ENCODE data around the gene ZDHHC14.

ZDHHC14 gene

DNA sequence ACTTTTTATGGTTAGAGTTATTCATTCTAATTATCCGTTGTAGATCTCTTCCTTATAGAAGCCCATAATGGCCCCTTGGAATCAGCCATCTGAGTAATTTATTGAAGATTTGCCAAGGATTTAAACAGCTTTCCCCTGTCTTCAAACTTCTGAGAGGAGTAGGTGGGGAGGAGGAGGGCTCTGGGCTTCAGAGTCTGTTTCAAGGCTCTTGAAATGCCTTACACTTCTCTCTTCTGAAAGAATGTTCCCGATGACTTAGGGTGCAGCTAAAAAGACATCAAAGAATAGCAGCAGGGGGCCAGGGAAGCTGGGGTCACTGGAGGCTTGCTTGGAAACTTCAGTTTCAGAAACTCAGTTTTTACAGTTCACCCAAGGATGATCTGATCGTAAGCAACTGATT is 165.3 kb downstream of the ZDHHC14 start:
- ATAC-seq = no peak
- no peak for TF ChIP-seq SNAI2 (CRISPR knock-in tag; IDR thresholded peaks at IDR 0.05)
- TF ChIP-seq ZNF8 (CRISPR knock-in tag; IDR thresholded peaks at IDR 0.05) = no peak
- TF ChIP-seq TCF4 (CRISPR knock-in tag; IDR thresholded peaks at IDR 0.05; ENCODE audit: borderline replicate concordance) = no peak
- TF ChIP-seq, protein P1, sequence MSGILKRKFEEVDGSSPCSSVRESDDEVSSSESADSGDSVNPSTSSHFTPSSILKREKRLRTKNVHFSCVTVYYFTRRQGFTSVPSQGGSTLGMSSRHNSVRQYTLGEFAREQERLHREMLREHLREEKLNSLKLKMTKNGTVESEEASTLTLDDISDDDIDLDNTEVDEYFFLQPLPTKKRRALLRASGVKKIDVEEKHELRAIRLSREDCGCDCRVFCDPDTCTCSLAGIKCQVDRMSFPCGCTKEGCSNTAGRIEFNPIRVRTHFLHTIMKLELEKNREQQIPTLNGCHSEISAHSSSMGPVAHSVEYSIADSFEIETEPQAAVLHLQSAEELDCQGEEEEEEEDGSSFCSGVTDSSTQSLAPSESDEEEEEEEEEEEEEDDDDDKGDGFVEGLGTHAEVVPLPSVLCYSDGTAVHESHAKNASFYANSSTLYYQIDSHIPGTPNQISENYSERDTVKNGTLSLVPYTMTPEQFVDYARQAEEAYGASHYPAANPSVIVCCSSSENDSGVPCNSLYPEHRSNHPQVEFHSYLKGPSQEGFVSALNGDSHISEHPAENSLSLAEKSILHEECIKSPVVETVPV (CRISPR knock-in tag; IDR thresholded peaks at IDR 0.05) = no peak
- TF ChIP-seq ISL1 (CRISPR knock-in tag; IDR thresholded peaks at IDR 0.05) = no peak

DNA sequence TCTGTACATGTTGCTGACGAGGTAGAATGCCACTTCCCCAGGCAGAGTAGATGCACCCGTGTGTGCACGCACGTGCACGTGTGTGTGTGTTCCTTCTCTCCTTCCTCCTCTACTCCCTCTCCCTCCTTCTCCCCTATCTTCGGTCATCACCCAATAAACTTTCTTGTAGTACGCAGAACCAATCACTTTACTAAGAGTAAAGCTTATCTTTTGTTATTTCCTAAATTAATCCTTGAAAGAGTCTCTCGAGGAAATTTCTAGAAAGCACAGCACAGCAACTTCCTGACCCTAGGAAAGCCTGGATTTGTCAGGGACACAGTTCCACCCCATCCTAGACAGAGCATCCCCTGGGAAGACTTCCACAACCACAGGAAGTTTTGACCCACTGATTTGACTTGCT is 166.1 kb downstream of the ZDHHC14 start:
- no peak for ATAC-seq
- TF ChIP-seq ISL1 (CRISPR knock-in tag; IDR thresholded peaks at IDR 0.05) (no peak), OSR1 (CRISPR knock-in tag; IDR thresholded peaks at IDR 0.05) (no peak), SNAI2 (CRISPR knock-in tag; IDR thresholded peaks at IDR 0.05) (no peak), ARNTL (CRISPR knock-in tag; IDR thresholded peaks at IDR 0.05; ENCODE audit: borderline replicate concordance, low read depth) (no peak), ZC3H10 (CRISPR knock-in tag; IDR thresholded peaks at IDR 0.05) (no peak), RARB (CRISPR knock-in tag; IDR thresholded peaks at IDR 0.05) (no peak), BACH2 (CRISPR knock-in tag; IDR thresholded peaks at IDR 0.05; ENCODE audit: borderline replicate concordance) (no peak), GLIS3 (CRISPR knock-in tag; IDR thresholded peaks at IDR 0.05) (no peak), ZNF565 (CRISPR knock-in tag; conservative IDR thresholded peaks at IDR 0.05; ENCODE audit: low read depth) (no peak), ZNF70 (CRISPR knock-in tag; IDR thresholded peaks at IDR 0.05) (no peak), ESRRG (CRISPR knock-in tag; IDR thresholded peaks at IDR 0.05) (no peak), PPARA (CRISPR knock-in tag; IDR thresholded peaks at IDR 0.05; ENCODE audit: borderline replicate concordance) (no peak), ZFP3 (CRISPR knock-in tag; IDR thresholded peaks at IDR 0.05) (no peak)
- TF ChIP-seq, protein P1 (CRISPR knock-in tag; IDR thresholded peaks at IDR 0.05) = no peak
- TF ChIP-seq, protein P2, sequence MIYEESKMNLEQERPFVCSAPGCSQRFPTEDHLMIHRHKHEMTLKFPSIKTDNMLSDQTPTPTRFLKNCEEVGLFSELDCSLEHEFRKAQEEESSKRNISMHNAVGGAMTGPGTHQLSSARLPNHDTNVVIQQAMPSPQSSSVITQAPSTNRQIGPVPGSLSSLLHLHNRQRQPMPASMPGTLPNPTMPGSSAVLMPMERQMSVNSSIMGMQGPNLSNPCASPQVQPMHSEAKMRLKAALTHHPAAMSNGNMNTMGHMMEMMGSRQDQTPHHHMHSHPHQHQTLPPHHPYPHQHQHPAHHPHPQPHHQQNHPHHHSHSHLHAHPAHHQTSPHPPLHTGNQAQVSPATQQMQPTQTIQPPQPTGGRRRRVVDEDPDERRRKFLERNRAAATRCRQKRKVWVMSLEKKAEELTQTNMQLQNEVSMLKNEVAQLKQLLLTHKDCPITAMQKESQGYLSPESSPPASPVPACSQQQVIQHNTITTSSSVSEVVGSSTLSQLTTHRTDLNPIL (CRISPR knock-in tag; IDR thresholded peaks at IDR 0.05; ENCODE audit: low read depth) = no peak
- TF ChIP-seq, protein P3, sequence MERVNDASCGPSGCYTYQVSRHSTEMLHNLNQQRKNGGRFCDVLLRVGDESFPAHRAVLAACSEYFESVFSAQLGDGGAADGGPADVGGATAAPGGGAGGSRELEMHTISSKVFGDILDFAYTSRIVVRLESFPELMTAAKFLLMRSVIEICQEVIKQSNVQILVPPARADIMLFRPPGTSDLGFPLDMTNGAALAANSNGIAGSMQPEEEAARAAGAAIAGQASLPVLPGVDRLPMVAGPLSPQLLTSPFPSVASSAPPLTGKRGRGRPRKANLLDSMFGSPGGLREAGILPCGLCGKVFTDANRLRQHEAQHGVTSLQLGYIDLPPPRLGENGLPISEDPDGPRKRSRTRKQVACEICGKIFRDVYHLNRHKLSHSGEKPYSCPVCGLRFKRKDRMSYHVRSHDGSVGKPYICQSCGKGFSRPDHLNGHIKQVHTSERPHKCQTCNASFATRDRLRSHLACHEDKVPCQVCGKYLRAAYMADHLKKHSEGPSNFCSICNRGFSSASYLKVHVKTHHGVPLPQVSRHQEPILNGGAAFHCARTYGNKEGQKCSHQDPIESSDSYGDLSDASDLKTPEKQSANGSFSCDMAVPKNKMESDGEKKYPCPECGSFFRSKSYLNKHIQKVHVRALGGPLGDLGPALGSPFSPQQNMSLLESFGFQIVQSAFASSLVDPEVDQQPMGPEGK (CRISPR knock-in tag; IDR thresholded peaks at IDR 0.05; ENCODE audit: borderline replicate concordance) = no peak
- TF ChIP-seq, protein P4, sequence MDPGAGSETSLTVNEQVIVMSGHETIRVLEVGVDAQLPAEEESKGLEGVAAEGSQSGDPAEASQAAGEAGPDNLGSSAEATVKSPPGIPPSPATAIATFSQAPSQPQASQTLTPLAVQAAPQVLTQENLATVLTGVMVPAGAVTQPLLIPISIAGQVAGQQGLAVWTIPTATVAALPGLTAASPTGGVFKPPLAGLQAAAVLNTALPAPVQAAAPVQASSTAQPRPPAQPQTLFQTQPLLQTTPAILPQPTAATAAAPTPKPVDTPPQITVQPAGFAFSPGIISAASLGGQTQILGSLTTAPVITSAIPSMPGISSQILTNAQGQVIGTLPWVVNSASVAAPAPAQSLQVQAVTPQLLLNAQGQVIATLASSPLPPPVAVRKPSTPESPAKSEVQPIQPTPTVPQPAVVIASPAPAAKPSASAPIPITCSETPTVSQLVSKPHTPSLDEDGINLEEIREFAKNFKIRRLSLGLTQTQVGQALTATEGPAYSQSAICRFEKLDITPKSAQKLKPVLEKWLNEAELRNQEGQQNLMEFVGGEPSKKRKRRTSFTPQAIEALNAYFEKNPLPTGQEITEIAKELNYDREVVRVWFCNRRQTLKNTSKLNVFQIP (CRISPR knock-in tag; IDR thresholded peaks at IDR 0.05; ENCODE audit: borderline replicate concordance, low read depth) = no peak

DNA sequence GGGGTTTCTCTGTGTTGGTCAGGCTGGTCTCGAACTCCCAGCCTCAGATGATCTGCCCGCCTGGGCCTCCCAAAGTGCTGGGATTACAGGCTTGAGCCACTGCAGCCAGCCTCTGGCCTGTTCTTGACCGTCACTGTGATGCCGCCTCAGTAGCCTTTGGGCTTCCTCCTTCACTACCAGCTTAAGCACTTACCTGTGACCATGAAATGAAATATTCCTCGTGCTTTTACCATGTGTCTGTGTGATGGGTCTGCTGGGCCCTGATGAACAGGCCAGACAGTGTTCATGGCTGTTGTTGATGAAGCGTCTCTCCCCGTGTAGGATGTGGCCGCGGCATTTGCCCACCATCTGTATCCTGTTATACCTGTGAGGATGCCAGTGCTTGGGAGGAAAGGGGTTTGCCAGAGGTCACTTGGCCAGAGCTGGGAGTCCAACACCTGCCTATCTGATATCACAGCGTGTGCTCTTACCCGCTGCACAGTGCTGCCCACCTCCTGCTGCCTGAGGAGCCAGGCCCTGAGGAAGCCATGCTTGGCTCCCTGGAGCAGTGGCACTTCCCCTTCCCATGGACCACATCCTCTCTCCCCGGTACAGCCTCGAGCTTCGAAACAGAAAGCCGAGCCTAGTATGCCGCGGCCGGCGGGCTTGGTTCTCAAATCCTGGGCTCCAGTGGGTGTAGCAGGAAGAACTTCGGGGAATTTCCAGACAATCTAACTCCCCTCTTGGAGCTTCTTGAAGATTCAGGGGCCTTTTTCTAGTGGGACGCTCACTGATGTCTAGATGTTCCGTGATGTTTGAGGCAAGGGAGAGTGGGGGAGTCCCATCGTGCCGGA is 167.9 kb downstream of the ZDHHC14 start:
- ATAC-seq = no peak
- TF ChIP-seq TCF4 (CRISPR knock-in tag; IDR thresholded peaks at IDR 0.05; ENCODE audit: borderline replicate concordance) (no peak), ZC3H10 (CRISPR knock-in tag; IDR thresholded peaks at IDR 0.05) (no peak), GLIS3 (CRISPR knock-in tag; IDR thresholded peaks at IDR 0.05) (no peak), ZNF70 (CRISPR knock-in tag; IDR thresholded peaks at IDR 0.05) (no peak), ESRRG (CRISPR knock-in tag; IDR thresholded peaks at IDR 0.05) (no peak), ZNF565 (CRISPR knock-in tag; conservative IDR thresholded peaks at IDR 0.05; ENCODE audit: low read depth) (no peak), ZFP3 (CRISPR knock-in tag; IDR thresholded peaks at IDR 0.05) (no peak), ARNTL (CRISPR knock-in tag; IDR thresholded peaks at IDR 0.05; ENCODE audit: borderline replicate concordance, low read depth) (no peak)
- TF ChIP-seq, protein P2 (CRISPR knock-in tag; IDR thresholded peaks at IDR 0.05; ENCODE audit: low read depth) = no peak
- TF ChIP-seq, protein P5, sequence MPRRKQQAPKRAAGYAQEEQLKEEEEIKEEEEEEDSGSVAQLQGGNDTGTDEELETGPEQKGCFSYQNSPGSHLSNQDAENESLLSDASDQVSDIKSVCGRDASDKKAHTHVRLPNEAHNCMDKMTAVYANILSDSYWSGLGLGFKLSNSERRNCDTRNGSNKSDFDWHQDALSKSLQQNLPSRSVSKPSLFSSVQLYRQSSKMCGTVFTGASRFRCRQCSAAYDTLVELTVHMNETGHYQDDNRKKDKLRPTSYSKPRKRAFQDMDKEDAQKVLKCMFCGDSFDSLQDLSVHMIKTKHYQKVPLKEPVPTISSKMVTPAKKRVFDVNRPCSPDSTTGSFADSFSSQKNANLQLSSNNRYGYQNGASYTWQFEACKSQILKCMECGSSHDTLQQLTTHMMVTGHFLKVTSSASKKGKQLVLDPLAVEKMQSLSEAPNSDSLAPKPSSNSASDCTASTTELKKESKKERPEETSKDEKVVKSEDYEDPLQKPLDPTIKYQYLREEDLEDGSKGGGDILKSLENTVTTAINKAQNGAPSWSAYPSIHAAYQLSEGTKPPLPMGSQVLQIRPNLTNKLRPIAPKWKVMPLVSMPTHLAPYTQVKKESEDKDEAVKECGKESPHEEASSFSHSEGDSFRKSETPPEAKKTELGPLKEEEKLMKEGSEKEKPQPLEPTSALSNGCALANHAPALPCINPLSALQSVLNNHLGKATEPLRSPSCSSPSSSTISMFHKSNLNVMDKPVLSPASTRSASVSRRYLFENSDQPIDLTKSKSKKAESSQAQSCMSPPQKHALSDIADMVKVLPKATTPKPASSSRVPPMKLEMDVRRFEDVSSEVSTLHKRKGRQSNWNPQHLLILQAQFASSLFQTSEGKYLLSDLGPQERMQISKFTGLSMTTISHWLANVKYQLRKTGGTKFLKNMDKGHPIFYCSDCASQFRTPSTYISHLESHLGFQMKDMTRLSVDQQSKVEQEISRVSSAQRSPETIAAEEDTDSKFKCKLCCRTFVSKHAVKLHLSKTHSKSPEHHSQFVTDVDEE (CRISPR knock-in tag; IDR thresholded peaks at IDR 0.05) = no peak
- TF ChIP-seq, protein P4 (CRISPR knock-in tag; IDR thresholded peaks at IDR 0.05; ENCODE audit: borderline replicate concordance, low read depth) = no peak

Measured in SK-N-SH treated with all-trans-retinoic acid at 6 μM for 48 hours (cell line).